SK-N-MC (cell line): ENCODE data around the gene BMERB1.

Experiments used
- EZH2 ChIP-seq: fragments of 200-600 bp; sonication (generic); IDR thresholded peaks from one replicate; pipeline ENCODE4 v1.6.1; 2017; ENCODE audit warnings: antibody characterized with exemption
- POLR2AphosphoS5 ChIP-seq: IDR thresholded peaks from 2 replicates; pipeline ENCODE4 v1.6.1; 2012; ENCODE audit warnings: mild to moderate bottlenecking, low read depth, low read length, borderline replicate concordance

DNA sequence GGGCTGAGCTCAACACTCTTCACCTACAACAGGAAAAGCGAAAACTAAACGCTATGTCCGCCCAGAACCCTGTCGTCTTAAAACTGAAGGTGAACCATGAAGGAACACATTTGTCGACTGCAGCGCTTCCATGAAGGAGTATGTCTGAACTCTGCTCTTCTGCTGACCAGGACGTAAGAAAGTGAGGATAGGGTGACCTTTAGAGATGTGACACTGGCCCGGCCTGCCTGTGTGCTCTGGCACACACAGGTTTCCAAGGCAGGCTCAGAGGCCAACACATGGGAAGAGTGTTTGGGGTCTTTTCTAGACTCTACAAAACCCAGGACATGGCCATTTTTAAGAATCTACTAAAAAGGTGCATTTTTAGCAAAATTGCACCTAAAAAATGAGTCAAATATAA lies 187.5 kb downstream of the BMERB1 start:
- TF ChIP-seq POLR2AphosphoS5: no peak
- TF ChIP-seq EZH2: no peak
